ENCODE results near the gene L1CAM. TPM values are rescaled to one million over a fixed set of nuclear protein-coding genes. Genes with fewer than 3 reads are reported as not detected.

Gene L1CAM
- polyA plus RNA-seq, 4 donors, result 0.54 to 16.3 (median 2.1) TPM; not detected in 1

DNA sequence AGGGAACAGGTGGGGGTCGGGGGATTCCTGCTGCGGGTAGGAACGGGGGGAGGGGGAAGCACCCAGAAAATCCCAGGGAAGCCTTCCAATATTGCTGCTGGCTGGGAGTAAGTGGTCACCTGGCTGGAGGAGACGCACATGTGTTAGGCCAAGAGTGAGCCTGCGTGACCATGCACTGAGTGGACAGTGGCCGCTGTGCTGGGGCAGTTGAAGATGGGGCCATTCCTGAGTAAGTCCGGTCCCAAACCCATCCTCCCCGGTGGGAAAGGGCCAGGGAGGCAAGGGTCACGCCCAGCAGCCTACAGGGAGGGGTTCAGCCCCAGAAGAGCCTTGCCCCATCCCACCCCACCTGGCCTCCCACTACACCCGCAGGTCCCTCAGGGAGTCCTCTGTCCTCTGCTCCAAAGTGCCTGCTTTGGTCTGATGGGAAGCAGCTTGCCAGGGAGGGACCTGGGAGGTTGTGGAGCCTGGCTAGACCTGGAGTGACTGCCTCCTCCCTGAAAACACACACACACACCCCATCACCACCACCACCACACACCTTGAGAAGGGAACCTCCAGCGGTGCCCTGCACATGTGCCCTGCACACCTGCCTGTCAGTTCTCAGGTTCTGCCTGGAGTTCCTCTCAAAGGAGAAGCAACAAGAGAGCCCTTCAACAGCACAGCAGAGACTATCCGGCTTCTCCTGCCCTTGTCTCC lies 6.1 kb downstream of the L1CAM start:
- Histone ChIP-seq H3K27ac (ENCODE audit: low read depth in 1 of 3, low read length in 2 of 3) (no peak overlapping the region), H3K9me3 (ENCODE audit: control insufficient read depth in 2 of 2, insufficient read depth in 1 of 2, low read depth in 1 of 2, low read length in 1 of 2) (no peaks in the 10 kb centered on the region), H3K27me3 (ENCODE audit: control insufficient read depth in 3 of 3, insufficient read depth in 3 of 3, low read length in 3 of 3) (peaks cover 10 to 33% (median 16%) of the 10 kb centered on the region in 3 donors), H3K4me1 (ENCODE audit: control insufficient read depth in 3 of 3, insufficient read depth in 2 of 3, low read depth in 1 of 3, low read length in 2 of 3) (peaks cover 0 to 3% (median 0%) of the 10 kb centered on the region in 3 donors), H3K36me3 (ENCODE audit: control insufficient read depth in 3 of 3, insufficient read depth in 2 of 3, low read depth in 1 of 3, low read length in 3 of 3) (no peaks in the 10 kb centered on the region), H3K4me3 (ENCODE audit: low read depth in 1 of 3, low read length in 3 of 3) (no peak overlapping the region)
- DNase-seq (no peak), FAIRE-seq (no peak)
- 43 to 59% (median 56%) methylated on average over 11 to 12 of the region's 12 CpGs for WGBS, 3 donors

DNA sequence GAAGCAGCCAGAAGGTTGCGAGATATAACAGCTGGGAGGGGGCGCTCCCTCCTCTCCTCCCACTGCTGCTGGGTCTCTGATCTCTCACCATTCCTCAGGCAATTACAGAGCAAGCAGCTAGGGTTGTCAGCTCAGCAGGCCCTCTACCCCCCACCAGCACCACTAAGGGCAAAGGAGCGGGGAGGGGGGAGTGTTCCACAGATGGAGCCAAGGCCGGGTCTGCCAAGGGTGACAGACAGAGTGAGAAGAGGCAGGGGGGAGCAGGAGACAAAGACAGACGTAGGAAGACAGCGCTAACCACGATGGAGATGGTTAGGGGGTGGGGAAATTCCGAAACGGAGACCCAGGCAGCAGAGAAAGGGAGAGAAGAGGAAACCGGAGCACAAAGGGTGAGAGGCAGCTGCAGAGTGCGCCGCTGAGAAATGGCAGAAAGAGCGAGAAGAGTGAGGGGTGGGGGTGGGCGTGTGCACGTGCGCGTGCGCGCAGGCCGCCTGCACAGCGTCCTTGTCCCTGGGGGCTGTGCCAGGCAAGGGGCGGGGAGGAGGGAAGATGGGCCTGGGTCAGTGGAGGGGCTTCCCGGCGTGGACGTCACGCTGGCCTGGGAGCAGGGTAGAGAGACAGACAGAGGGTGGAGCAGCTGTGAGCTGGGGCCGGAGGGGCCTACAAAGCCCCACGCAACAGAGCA lies 6.9 kb downstream of the L1CAM start:
- no peaks in the 10 kb centered on the region for H3K9me3 ChIP-seq (ENCODE audit: control insufficient read depth in 2 of 2, insufficient read depth in 1 of 2, low read depth in 1 of 2, low read length in 1 of 2)
- DNase-seq (no peak), FAIRE-seq (no peak)
- H3K27ac ChIP-seq (ENCODE audit: low read depth in 1 of 3, low read length in 2 of 3), result no peak overlapping the region
- no peaks in the 10 kb centered on the region for H3K36me3 ChIP-seq (ENCODE audit: control insufficient read depth in 3 of 3, insufficient read depth in 2 of 3, low read depth in 1 of 3, low read length in 3 of 3)
- WGBS, 3 donors, result 7 to 24% (median 7%) methylated on average over 9 to 28 of the region's 28 CpGs
- no peak overlapping the region for H3K4me3 ChIP-seq (ENCODE audit: low read depth in 1 of 3, low read length in 3 of 3)
- peaks cover 0 to 3% (median 0%) of the 10 kb centered on the region in 3 donors for H3K4me1 ChIP-seq (ENCODE audit: control insufficient read depth in 3 of 3, insufficient read depth in 2 of 3, low read depth in 1 of 3, low read length in 2 of 3)
- peaks cover 6 to 26% (median 11%) of the 10 kb centered on the region in 3 donors for H3K27me3 ChIP-seq (ENCODE audit: control insufficient read depth in 3 of 3, insufficient read depth in 3 of 3, low read length in 3 of 3)

DNA sequence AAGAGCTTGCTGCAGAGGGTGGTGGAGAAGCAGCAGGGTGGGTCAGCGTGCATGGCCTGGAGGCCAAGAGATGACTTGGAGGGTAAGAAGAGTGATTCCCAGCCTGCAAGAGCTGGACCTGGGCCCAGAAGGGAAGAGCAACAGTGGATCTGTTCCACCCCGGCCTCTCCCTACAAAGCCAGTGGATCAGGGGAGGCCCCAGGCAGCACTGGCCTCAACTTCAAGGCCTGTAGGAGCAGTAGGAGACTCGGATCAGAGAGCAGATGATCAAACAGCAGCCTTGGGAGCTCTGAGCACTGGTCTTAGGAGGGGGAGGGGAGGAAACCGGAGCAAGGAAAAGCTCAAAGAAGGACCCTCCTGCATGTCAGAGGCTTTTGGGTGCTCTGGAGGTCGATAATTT lies 7.6 kb downstream of the L1CAM start:
- no peaks in the 10 kb centered on the region for H3K9me3 ChIP-seq (ENCODE audit: control insufficient read depth in 2 of 2, insufficient read depth in 1 of 2, low read depth in 1 of 2, low read length in 1 of 2)
- no peaks in the 10 kb centered on the region for H3K36me3 ChIP-seq (ENCODE audit: control insufficient read depth in 3 of 3, insufficient read depth in 2 of 3, low read depth in 1 of 3, low read length in 3 of 3)
- no peak overlapping the region for H3K4me3 ChIP-seq (ENCODE audit: low read depth in 1 of 3, low read length in 3 of 3)
- H3K27me3 ChIP-seq (ENCODE audit: control insufficient read depth in 3 of 3, insufficient read depth in 3 of 3, low read length in 3 of 3), result peaks cover 6 to 22% (median 9%) of the 10 kb centered on the region in 3 donors
- DNase-seq, result no peak
- H3K27ac ChIP-seq (ENCODE audit: low read depth in 1 of 3, low read length in 2 of 3), result no peak overlapping the region
- H3K4me1 ChIP-seq (ENCODE audit: control insufficient read depth in 3 of 3, insufficient read depth in 2 of 3, low read depth in 1 of 3, low read length in 2 of 3), result peaks cover 0 to 3% (median 0%) of the 10 kb centered on the region in 3 donors
- WGBS, 3 donors, result 28 to 56% (median 44%) methylated on average over 4 to 5 of the region's 5 CpGs
- no peak for FAIRE-seq

DNA sequence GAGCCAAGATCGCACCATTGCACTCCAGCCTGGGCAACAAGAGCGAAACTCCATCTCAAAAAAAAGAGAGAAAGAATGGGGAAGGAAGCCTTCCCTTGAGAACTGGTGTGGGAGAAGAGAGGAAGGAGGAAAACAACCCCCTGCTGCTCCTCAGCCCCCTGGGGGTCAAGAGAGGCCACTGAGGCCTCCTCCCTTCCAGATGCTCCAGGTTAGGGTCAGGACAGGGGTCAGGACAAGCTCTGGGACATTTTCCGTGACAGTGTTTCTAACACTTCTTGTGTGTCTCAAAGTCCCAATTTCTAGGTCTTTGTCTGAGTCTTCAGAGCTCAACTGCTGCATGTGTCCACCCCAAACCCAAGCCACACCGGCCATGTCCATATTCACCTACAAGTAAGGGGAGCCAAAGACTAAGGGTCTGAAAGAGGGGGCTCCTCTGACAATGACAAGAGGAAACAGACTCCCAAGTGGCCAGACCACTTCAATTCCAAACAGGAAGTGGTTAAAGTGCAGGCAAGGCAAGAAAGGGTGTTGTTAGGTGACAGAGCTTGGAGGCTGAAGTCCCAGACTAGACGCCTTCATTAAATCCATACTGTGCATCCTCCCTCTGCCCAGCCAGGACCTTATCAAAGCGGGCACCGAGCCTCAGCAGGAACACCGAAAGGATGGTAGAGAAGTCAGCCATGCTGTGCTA lies 8.3 kb downstream of the L1CAM start:
- WGBS, 3 donors, result 78 to 83% (median 79%) methylated on average over 8 of the region's 8 CpGs

DNA sequence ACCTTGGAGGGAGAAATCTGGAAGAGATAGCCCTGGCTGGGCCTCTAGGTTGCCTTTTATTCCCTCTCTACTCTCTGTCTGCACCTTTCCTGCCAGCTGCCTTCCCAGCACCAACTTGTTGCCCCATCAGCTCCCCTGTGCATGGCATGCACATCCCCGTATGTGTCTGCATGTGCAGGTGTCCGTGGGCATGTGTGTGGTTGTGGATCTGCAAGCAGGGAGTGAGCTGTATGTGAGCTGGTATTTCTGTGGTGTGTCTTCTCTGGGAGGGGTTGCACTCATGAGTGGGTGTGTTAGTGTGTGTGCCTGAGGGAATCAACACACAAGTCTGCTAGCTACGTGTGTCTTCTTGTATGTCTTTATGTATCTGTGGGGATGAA lies 9.9 kb downstream of the L1CAM start:
- Histone ChIP-seq H3K4me1 (ENCODE audit: control insufficient read depth in 3 of 3, insufficient read depth in 2 of 3, low read depth in 1 of 3, low read length in 2 of 3) (no peaks in the 10 kb centered on the region), H3K36me3 (ENCODE audit: control insufficient read depth in 3 of 3, insufficient read depth in 2 of 3, low read depth in 1 of 3, low read length in 3 of 3) (no peaks in the 10 kb centered on the region), H3K27ac (ENCODE audit: low read depth in 1 of 3, low read length in 2 of 3) (no peak overlapping the region), H3K27me3 (ENCODE audit: control insufficient read depth in 3 of 3, insufficient read depth in 3 of 3, low read length in 3 of 3) (peaks cover 2 to 14% (median 6%) of the 10 kb centered on the region in 3 donors), H3K4me3 (ENCODE audit: low read depth in 1 of 3, low read length in 3 of 3) (no peak overlapping the region), H3K9me3 (ENCODE audit: control insufficient read depth in 2 of 2, insufficient read depth in 1 of 2, low read depth in 1 of 2, low read length in 1 of 2) (no peaks in the 10 kb centered on the region)
- 58 to 74% (median 67%) methylated on average over 3 of the region's 3 CpGs for WGBS, 3 donors
- FAIRE-seq (no peak), DNase-seq (no peak)

More for the DNA sequence above, 8.3 kb downstream of the L1CAM start:
- Histone ChIP-seq H3K27me3 (ENCODE audit: control insufficient read depth in 3 of 3, insufficient read depth in 3 of 3, low read length in 3 of 3) (peaks cover 6 to 17% (median 6%) of the 10 kb centered on the region in 3 donors), H3K27ac (ENCODE audit: low read depth in 1 of 3, low read length in 2 of 3) (no peak overlapping the region), H3K36me3 (ENCODE audit: control insufficient read depth in 3 of 3, insufficient read depth in 2 of 3, low read depth in 1 of 3, low read length in 3 of 3) (no peaks in the 10 kb centered on the region), H3K4me1 (ENCODE audit: control insufficient read depth in 3 of 3, insufficient read depth in 2 of 3, low read depth in 1 of 3, low read length in 2 of 3) (peaks cover 0 to 3% (median 0%) of the 10 kb centered on the region in 3 donors), H3K9me3 (ENCODE audit: control insufficient read depth in 2 of 2, insufficient read depth in 1 of 2, low read depth in 1 of 2, low read length in 1 of 2) (no peaks in the 10 kb centered on the region), H3K4me3 (ENCODE audit: low read depth in 1 of 3, low read length in 3 of 3) (no peak overlapping the region)
- FAIRE-seq (no peak), DNase-seq (no peak)

DNA sequence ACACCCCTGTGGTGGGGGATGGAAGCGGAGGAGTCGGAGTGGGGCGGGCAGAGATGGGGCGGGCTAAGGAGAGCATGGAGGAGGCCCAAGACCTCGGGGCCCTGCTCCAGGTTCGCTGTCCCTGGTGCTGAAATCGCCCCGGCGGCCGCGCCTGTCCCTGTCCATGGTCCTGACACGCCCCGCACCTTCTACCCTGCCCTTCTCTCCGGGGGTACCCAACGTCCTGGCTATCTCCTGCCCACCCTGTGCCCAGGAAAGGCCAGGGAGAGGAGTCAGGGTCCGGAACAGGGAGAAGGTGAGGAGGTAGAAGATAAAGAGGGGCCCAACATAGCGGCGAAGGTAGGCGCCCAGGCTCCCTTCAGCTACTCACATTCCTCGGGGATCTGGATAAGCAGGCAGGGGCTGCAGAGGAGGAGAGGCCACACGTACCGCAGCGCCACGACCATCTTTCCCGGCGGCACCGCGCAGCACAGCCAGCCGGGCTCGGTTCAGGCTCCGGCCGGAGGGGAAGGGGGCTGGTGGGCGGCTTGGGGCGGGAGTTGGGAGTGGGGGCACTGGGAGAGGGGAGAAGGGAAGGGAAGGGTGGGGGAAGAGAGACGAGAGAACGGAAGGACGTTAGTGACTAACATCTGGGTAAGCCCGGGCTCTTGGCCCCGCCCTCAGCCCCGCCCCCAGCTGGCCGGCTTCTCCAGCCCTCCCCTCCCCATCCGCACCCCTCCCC lies 10.4 kb downstream of the L1CAM start:
- Histone ChIP-seq H3K4me1 (ENCODE audit: control insufficient read depth in 3 of 3, insufficient read depth in 2 of 3, low read depth in 1 of 3, low read length in 2 of 3) (no peaks in the 10 kb centered on the region), H3K4me3 (ENCODE audit: low read depth in 1 of 3, low read length in 3 of 3) (no peak overlapping the region), H3K27me3 (ENCODE audit: control insufficient read depth in 3 of 3, insufficient read depth in 3 of 3, low read length in 3 of 3) (peaks cover 2 to 14% (median 3%) of the 10 kb centered on the region in 3 donors), H3K36me3 (ENCODE audit: control insufficient read depth in 3 of 3, insufficient read depth in 2 of 3, low read depth in 1 of 3, low read length in 3 of 3) (no peaks in the 10 kb centered on the region), H3K27ac (ENCODE audit: low read depth in 1 of 3, low read length in 2 of 3) (no peak overlapping the region), H3K9me3 (ENCODE audit: control insufficient read depth in 2 of 2, insufficient read depth in 1 of 2, low read depth in 1 of 2, low read length in 1 of 2) (no peaks in the 10 kb centered on the region)
- FAIRE-seq, result no peak
- WGBS, 3 donors, result 4 to 27% (median 23%) methylated on average over 5 to 39 of the region's 42 CpGs
- DNase-seq, result peak; percentile 15 to 65

DNA sequence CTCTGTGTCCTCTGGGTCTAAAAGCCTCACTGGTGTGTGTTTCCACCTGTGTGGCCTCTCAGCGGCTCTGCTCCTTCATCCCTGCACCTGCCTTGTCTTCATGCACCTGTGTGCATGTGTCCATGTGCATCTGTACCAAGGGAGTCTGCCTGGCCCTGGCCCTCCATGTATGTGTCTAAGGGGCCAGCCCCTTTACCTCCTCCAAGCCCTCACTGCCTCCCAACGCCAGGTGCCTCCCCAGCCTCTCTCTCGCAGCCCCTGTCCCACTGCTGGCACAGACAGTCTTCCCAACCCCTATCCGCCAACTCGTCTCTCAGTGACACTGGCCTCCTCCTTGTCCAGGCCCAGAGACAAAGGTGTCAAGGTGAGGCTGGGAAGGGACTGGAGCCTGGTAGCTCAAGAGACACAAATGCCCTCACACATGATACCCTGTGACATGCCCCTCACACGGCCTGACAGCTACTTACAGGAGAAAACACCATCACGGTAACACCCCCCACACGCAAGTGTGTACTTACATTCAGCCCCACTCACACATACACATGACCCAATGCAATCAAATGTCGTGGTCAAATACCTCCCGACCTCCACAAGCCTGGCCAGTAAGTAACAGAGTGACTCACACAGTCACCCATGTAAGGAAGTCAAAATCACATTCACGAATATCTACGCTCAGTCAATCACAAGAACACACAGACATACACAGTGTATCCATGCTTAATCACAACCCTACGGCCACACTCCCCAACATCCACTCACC lies 11.4 kb downstream of the L1CAM start:
- Histone ChIP-seq H3K36me3 (ENCODE audit: control insufficient read depth in 3 of 3, insufficient read depth in 2 of 3, low read depth in 1 of 3, low read length in 3 of 3) (no peaks in the 10 kb centered on the region), H3K27me3 (ENCODE audit: control insufficient read depth in 3 of 3, insufficient read depth in 3 of 3, low read length in 3 of 3) (peaks cover 0 to 14% (median 2%) of the 10 kb centered on the region in 3 donors), H3K27ac (ENCODE audit: low read depth in 1 of 3, low read length in 2 of 3) (no peak overlapping the region), H3K4me3 (ENCODE audit: low read depth in 1 of 3, low read length in 3 of 3) (no peak overlapping the region), H3K9me3 (ENCODE audit: control insufficient read depth in 2 of 2, insufficient read depth in 1 of 2, low read depth in 1 of 2, low read length in 1 of 2) (no peaks in the 10 kb centered on the region), H3K4me1 (ENCODE audit: control insufficient read depth in 3 of 3, insufficient read depth in 2 of 3, low read depth in 1 of 3, low read length in 2 of 3) (no peaks in the 10 kb centered on the region)
- FAIRE-seq (no peak), DNase-seq (no peak)
- WGBS, 3 donors, result 73 to 82% (median 73%) methylated on average over 11 to 13 of the region's 13 CpGs
